ENCODE measurements around the gene HDAC1.

DNA sequence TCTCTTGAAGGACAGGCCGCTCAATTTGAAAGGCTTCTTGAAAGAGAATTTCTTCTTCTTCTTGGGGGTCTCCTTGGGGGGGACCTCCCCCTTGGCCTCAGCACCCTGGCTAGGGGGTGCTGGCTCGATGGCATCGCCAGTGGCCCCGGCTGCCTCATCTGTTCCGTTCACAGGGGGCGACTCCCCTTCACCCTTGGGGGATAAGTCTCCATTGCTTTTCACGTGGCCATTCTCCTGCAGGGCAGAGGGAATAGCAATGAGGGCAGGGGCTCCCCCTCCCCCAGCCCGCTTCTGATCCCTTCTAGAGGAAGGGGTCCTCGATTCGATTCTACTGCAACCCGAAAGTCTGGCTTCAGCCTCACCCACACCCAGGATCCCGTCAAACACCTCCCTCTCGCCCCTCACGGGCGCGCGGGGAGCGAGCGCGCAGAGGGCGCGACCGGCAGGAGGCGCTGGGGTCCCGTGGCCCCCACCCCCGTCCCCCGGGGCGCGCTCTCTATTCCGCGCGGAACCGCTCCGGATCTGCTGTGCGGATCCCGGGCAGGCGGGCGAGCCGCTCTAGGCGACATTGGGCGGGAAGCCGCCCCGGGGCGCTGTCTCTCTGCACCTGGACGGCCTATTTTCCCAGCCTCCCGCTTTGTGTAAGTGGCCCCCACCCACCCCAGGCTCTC lies 43.1 kb downstream of the HDAC1 start:
- TF ChIP-seq POLR2A (IDR thresholded peaks at IDR 0.05): no peak
- TF ChIP-seq, protein P1, sequence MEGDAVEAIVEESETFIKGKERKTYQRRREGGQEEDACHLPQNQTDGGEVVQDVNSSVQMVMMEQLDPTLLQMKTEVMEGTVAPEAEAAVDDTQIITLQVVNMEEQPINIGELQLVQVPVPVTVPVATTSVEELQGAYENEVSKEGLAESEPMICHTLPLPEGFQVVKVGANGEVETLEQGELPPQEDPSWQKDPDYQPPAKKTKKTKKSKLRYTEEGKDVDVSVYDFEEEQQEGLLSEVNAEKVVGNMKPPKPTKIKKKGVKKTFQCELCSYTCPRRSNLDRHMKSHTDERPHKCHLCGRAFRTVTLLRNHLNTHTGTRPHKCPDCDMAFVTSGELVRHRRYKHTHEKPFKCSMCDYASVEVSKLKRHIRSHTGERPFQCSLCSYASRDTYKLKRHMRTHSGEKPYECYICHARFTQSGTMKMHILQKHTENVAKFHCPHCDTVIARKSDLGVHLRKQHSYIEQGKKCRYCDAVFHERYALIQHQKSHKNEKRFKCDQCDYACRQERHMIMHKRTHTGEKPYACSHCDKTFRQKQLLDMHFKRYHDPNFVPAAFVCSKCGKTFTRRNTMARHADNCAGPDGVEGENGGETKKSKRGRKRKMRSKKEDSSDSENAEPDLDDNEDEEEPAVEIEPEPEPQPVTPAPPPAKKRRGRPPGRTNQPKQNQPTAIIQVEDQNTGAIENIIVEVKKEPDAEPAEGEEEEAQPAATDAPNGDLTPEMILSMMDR (IDR thresholded peaks at IDR 0.05 in 8 of 11, conservative IDR thresholded peaks at IDR 0.05 in 3 of 11): peak; percentile 71 to 91 (median 82)

Data from spleen (tissue), 7 donors.